RWPE1 (cell line): ENCODE results near the gene FZD10.

ENCODE experiments used
- CTCF ChIA-PET: fragments of 350-600 bp; sonication (Branson Sonifier 250); formaldehyde crosslinking; extraction: SDS; loops from one replicate; lab custom pipeline; 2021; lab: Yijun Ruan, JAX
- POLR2A ChIA-PET: fragments of 400-600 bp; formaldehyde crosslinking; extraction: SDS; loops from one replicate; lab custom pipeline; 2020; ENCODE audit warnings: antibody characterized with exemption; ENCODE audit not compliant: low non-redundant PET; lab: Yijun Ruan, JAX
- DNase-seq: peaks from one replicate; pipeline ENCODE4 v3.0.0; 2012; ENCODE audit warnings: low spot score
- H3K27ac ChIP-seq: fragments of 450-650 bp; 2 replicates; pipeline ENCODE4 v1.5.1; 2017
- TF ChIP-seq, protein P1 (sequence below): fragments of 450-650 bp; conservative IDR thresholded peaks from 2 replicates; pipeline ENCODE4 v1.5.1; 2017; ENCODE audit warnings: low read depth, mild to moderate bottlenecking

Gene FZD10

DNA sequence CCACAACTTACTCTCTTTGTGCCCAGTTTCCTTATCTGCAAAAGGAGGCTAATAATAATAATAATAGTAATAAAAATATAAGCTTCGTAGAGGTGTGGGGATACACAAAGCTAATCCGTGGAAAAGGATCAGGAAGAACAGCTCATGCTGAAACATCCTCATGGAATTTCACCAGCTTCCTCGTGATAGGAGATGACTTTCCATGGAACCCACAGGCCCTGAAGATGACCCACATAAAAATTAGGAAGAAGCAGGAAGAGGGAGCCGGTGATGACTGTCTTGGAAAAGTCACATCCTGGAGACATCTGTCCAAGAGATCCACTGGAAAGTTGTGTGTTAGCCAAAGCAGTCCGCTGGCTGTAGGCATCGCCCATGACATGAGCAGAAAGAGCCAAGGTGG is 31.9 kb upstream of the FZD10 start:
- TF ChIP-seq, protein P1, sequence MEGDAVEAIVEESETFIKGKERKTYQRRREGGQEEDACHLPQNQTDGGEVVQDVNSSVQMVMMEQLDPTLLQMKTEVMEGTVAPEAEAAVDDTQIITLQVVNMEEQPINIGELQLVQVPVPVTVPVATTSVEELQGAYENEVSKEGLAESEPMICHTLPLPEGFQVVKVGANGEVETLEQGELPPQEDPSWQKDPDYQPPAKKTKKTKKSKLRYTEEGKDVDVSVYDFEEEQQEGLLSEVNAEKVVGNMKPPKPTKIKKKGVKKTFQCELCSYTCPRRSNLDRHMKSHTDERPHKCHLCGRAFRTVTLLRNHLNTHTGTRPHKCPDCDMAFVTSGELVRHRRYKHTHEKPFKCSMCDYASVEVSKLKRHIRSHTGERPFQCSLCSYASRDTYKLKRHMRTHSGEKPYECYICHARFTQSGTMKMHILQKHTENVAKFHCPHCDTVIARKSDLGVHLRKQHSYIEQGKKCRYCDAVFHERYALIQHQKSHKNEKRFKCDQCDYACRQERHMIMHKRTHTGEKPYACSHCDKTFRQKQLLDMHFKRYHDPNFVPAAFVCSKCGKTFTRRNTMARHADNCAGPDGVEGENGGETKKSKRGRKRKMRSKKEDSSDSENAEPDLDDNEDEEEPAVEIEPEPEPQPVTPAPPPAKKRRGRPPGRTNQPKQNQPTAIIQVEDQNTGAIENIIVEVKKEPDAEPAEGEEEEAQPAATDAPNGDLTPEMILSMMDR, result no peak
- POLR2A ChIA-PET, result no interaction called here
- DNase-seq, result no peak
- CTCF ChIA-PET, result interaction anchor here (0.7 kb wide), 1 partner anchor 151 kb away, joined by 3 read pairs; no protein-coding TSS in a partner anchor
- H3K27ac ChIP-seq, result no peak overlapping the region

DNA sequence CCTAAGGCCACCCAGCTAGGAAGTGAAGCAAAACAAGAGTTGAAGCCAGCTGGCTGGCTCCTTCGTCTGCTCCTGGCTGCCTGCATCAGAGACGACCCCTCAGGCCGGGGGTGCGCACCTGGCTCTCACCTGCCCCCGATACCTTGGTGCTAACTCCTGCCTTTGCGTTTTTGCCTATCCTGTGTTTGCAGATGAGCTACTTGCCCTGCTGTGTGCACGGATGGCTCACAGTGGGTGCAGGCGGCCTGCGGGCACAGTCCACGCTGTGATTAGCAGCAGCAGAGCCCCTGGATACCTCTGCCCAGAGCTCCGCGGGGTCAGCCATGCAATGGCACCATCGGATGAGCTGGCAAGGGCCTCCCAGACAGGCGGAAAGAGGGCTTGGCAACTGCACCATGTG is 31.2 kb upstream of the FZD10 start:
- TF ChIP-seq, protein P1, result no peak
- DNase-seq, result no peak
- POLR2A ChIA-PET, result no interaction called here
- CTCF ChIA-PET, result no interaction called here
- H3K27ac ChIP-seq, result no peak overlapping the region

DNA sequence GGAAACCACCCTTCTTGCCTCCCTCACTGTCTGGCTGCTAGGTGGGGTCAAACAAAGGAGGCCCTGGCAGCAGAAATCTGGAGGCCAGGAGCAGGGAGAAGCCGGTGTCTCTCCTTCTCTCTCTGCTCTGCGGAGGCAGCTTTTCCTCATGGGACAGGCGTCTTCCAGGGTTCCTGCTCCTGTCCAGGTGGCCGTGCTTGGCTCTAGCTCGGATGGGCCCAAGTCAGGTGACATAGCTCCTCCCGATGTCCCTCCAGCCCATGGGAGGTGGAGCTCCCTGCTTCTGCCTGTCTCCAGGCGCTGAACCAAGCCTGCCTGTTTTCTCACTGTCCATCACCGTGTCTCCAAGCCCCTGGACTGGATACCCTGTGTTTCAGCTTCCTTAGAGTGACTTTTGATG is 30.5 kb upstream of the FZD10 start:
- TF ChIP-seq, protein P1, result no peak
- POLR2A ChIA-PET, result no interaction called here
- DNase-seq, result no peak
- CTCF ChIA-PET, result no interaction called here
- H3K27ac ChIP-seq, result no peak overlapping the region

DNA sequence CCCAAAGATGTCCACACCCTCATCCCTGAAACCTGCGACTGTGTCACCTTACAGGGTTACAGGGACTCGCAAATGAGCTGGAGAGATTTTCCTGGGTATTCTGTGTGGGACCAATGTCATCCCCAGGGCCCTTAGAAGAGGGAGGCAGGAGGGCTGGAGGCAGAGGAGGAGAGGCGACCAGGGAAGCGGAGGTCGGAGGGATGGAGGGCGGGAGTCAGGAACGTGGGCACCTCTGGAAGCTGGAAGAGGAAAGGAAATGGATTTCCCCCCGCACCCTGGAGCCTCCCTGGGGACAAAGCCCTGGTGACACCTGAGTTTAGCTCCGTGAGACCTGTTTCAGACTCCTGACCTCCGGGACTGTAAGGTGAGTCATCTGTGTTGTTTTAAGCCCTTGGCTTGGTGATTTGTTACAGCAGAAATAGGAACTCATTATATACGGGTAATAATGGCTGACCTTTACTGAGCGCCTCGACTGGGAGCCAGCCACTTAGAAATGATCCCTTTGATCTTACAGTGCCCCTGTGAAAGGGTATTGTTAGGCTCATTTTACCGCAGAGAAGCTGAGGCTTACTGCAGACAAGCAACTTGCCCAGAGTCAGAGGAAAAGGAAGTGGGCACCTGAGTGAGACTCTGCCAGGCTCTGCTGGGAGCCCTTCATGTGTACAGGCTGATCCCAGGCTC is 29.3 kb upstream of the FZD10 start:
- ChIA-PET POLR2A (no interaction called here), CTCF (interaction anchor here (0.6 kb wide), 1 partner anchor 81 kb away, joined by 5 read pairs; no protein-coding TSS in a partner anchor)
- DNase-seq, result no peak
- no peak overlapping the region for H3K27ac ChIP-seq
- TF ChIP-seq, protein P1, result no peak

DNA sequence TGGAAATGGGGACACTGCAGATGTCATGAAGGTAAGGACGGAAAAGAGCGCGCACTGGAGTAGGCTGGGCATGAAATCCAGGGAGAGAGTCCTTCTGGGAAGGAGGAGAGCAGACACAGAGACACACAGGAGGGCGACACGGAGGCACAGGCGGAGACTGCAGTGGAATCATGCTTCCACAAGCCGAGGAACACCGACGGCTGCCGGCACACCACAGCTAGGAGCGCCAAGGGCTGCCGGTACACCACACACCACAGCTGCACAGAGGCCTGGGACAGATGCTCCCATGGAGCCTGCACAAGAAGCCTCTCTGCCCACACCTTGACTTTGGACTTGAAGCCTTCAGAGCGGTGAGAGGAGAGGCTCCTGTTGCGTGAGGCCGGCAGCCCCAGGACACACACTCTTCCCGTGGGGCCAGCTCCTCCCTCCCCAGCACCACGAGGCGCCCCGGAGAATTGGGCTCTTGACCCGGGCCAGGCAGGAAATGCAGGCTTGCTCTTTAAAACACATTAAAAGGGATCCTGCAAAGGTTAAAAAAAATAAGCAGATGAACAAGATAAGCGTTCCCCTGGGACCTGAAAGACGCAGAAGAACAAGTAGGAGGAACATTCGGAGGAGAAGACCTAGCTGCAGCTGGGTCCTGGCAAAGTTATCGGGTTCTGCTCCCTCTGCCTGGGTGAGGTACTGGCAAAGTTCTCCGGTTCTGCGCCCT is 28.3 kb upstream of the FZD10 start:
- no peak overlapping the region for H3K27ac ChIP-seq
- DNase-seq, result no peak
- ChIA-PET POLR2A (no interaction called here), CTCF (interaction anchor here (1.0 kb wide), 1 partner anchor 86 kb away, joined by 3 read pairs; no protein-coding TSS in a partner anchor)
- TF ChIP-seq, protein P1, result no peak

DNA sequence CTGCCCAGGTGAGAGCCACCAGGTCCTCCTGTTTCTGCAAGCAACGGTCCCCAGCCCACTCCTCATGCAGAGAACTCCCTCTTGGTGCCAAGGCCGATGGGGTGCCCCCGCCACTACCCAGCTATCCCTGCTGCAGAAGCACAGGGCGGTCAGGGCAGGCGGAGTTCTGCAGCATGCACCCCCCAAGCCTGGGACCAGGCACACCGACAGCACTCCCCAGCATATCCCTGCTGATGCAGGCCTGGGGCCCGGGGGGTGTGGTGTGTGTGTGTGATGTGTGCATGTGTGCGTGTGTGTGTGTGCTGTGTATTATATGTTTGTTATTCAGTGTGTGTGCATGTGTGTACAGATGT is 27.7 kb upstream of the FZD10 start:
- no peak overlapping the region for H3K27ac ChIP-seq
- TF ChIP-seq, protein P1, result no peak
- ChIA-PET CTCF (interaction anchor here (1.0 kb wide), 1 partner anchor 87 kb away, joined by 3 read pairs; no protein-coding TSS in a partner anchor), POLR2A (no interaction called here)
- no peak for DNase-seq
